ENCODE measurements around the gene CNTRL. TPM values are rescaled to one million over a fixed set of nuclear protein-coding genes. Genes with fewer than 3 reads are reported as not detected.
A peak's percentile ranks its signal among the peaks of the same experiment; 100 is the strongest.
"Not testable (repeated sequence)": the region's sequence is repeated elsewhere in the genome, so short reads cannot be mapped to it uniquely, and the experiment has no call there.

Gene CNTRL
- total RNA-seq, 1 donor from 2014 or later, result 19.8 TPM

- peak; percentile 93 for DNase-seq
Observed at GRCh38 chr9:121073038-121073437, 1.7 kb upstream of the CNTRL start.

- DNase-seq, result no peak
Observed at GRCh38 chr9:121075251-121076036, 689 bp downstream of the CNTRL start.

GRCh38 chr9:121082075-121082474 lies 7.3 kb downstream of the CNTRL start:
- no peak for DNase-seq

- DNase-seq, result no peak
Observed at GRCh38 chr9:121085661-121086060, 10.9 kb downstream of the CNTRL start.

GRCh38 chr9:121088576-121088975 lies 13.8 kb downstream of the CNTRL start:
- DNase-seq, result no peak

- DNase-seq, result not testable (repeated sequence)
Observed at GRCh38 chr9:121090743-121091142, 16.0 kb downstream of the CNTRL start.

GRCh38 chr9:121095057-121095456 lies 20.3 kb downstream of the CNTRL start:
- DNase-seq, result no peak

GRCh38 chr9:121098567-121099198 lies 23.9 kb downstream of the CNTRL start:
- no peak for DNase-seq

GRCh38 chr9:121104054-121104453 lies 29.3 kb downstream of the CNTRL start:
- DNase-seq, result not testable (repeated sequence)

- no peak for DNase-seq
Observed at GRCh38 chr9:121105531-121105930, 30.8 kb downstream of the CNTRL start.

GRCh38 chr9:121107029-121107428 lies 32.3 kb downstream of the CNTRL start:
- no peak for DNase-seq

GRCh38 chr9:121107881-121108280 lies 33.1 kb downstream of the CNTRL start:
- no peak for DNase-seq

GRCh38 chr9:121115466-121115865 lies 40.7 kb downstream of the CNTRL start:
- DNase-seq, result no peak

- no peak for DNase-seq
Observed at GRCh38 chr9:121118266-121118665, 43.5 kb downstream of the CNTRL start.

- peak; percentile 4 for DNase-seq
Observed at GRCh38 chr9:121120386-121120785, 45.6 kb downstream of the CNTRL start.

GRCh38 chr9:121121582-121122087 lies 46.9 kb downstream of the CNTRL start:
- peak; percentile 99 for DNase-seq

GRCh38 chr9:121122246-121123032 lies 47.7 kb downstream of the CNTRL start:
- DNase-seq, result peak; percentile 14

- DNase-seq, result no peak
Observed at GRCh38 chr9:121123816-121124535, 49.2 kb downstream of the CNTRL start.

- no peak for DNase-seq
Observed at GRCh38 chr9:121125590-121125989, 50.8 kb downstream of the CNTRL start.

GRCh38 chr9:121129384-121129783 lies 54.6 kb downstream of the CNTRL start:
- not testable (repeated sequence) for DNase-seq

- DNase-seq, result no peak
Observed at GRCh38 chr9:121133104-121133816, 58.5 kb downstream of the CNTRL start.

Data from tongue (tissue), 2 donors.